ENCODE measurements around the gene ANKRD18B. TPM values are rescaled to one million over a fixed set of nuclear protein-coding genes. Genes with fewer than 3 reads are reported as not detected.

The ANKRD18B gene
- total RNA-seq, result 0.71 and 2.0 TPM in 2 replicates

GRCh38 chr9:33523397-33524305 is at the start of gene ANKRD18B:
ANKRD18B (plus strand) TSS chr9:33524251; CDS start chr9:33524490, 239 bp downstream.

Other genes starting within 250 kb of the ANKRD18B start
- 13.8 and 19.3 TPM in 2 replicates for gene NFX1, start 233.7 kb upstream of the ANKRD18B start, total RNA-seq
- gene AQP7, start 121.7 kb upstream of the ANKRD18B start, total RNA-seq, result not detected in 2 replicates
- gene AQP3, start 76.7 kb upstream of the ANKRD18B start, total RNA-seq, result 1.2 and 2.3 TPM in 2 replicates
- gene NOL6, start 50.3 kb upstream of the ANKRD18B start, total RNA-seq, result 36.9 and 40.9 TPM in 2 replicates